NCI-H2107 (cell line): ENCODE measurements around the gene TJP2.
"Not testable (repeated sequence)": the region's sequence is repeated elsewhere in the genome, so short reads cannot be mapped to it uniquely, and the experiment has no call there.

Source experiments
- DNase-seq: peaks from one replicate; lab custom pipeline; 2025; lab: John Stamatoyannopoulos, UW

TJP2 gene

DNA sequence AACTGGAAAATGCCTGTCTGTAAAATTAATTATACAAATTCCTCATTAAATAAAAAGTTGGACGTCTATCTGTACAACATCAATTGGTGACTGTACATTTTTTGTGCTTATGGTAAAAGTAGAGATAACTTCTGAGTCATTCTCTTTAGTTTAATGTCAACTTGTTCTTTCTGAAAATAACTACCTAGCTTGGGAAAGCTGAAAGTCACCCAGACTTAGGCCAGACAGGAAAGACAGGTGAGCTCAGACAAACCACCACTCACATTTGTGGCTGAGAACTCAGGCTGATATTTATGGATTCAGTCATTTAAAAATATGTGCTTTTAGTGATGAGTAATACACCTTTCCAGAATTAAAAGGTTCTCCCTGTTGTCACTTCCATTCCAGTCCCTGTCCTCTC, 119.1 kb downstream of the TJP2 start:
- DNase-seq: no peak

DNA sequence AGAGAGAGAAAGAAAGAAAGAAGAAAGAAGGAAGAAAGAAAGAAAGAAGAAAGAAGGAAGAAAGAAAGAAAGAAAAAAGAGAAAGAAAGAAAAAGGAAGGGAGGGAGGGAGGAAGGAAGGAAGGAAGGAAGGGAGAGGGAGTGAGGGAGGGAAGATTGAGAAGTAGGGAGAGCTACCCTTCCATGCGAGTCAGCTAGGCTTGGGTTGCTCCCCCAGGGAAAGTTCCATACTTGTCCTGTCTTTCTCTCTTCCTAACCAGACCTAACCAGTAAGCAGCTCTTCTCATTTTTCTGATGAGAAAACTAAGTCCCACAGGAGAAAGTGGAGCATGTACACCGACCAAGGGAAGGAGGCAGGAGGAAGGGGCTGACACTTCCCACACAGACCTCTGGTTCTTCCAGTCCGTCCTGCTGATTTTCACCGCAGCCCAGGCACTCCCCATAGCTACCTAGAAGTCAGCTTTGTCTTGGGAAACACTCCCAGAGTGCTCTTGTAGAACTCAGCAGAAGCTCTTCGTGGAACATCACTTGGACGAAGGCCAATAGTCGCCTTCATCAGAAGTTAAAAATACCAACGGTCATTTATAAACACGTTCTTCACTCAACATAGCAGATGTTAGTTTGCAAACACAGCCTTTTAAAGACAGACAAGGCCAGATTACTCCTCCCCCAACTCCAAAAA, 121.9 kb downstream of the TJP2 start:
- DNase-seq: no peak

DNA sequence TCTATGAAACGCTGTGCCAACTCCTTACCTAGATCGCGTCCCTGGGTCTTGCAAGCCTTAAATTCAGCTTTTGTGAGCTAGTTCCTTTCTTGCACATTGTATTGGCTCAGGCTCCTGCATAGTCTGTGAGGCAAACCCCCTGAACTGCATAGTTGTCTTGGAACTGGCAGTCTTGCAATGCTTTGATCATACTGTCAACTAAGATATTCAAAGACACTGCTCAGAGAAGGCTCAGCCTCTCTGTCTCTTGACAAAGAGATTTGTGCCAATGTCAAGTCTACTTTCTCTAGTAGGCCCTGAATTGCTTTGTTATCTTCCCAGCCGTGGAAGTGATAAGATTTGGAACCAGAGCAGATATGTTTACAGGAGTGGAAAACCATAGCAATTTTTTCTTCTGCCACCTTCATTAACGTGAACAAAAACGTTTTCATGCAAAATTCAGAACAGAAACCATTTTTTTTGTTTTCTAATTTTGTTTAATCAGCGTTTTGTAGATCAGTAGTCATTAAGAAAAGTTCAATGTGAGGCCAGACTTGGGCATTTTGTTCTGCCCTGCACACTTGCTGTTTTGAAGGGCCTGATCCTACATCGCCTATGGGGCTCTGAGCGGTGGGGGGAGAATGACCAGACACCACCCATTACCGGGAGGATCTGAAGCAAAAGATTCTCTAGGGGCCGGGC, 123.4 kb downstream of the TJP2 start:
- no peak for DNase-seq

DNA sequence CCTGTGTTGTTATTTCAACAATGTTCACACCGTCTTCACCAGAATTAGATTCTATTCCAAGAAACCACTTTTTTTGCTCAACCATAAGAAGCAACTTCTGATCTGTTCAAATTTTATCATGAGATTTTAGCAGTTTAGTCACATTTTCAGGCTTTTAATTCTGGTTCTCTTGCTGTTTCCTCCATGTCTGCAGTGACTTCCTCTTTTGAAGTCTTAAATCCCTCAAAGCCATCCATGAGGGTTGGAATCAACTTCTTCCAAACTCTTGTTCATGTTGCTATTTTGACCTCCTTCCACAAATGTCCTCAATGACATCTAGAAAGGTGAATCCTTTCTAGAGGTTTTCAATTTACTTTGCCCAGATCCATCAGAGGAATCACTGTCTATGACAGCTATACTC, 125.2 kb downstream of the TJP2 start:
- no peak for DNase-seq

DNA sequence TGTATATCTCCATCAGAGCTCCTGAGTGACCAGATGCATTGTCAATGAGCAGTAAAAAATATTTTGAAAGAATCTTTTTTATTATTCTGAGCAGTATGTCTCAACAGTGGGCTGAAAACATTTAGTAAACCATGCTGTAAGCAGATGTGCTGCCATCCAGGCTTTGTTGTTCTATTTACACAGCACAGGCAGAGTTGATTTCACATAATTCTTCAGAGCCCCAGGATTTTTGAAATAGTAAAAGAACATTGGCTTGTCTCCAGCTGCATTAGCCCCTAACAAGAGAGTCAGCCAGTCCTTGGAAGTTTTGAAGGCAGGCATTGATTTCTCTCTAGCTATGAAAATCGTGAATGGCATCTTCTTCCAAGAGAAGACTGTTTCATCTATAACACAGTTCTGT, 125.7 kb downstream of the TJP2 start:
- no peak for DNase-seq

DNA sequence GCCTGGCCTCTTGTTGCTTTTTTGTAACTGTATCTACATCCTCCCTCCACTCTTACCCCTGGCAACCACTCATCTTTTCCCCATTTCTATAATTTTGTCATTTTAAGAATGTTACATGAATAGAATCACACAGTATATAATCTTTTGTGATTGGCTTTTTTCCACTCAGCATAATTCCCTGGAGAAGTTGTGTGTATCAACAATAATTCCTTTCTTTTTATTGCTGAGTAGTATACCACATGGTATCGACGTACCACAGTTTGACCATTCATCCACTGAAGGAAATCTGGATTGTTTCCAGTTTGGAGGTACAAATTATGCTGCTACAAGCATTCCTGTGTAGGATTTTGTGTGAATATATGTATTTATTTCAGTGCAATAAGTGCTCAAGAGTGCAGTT, 129.3 kb downstream of the TJP2 start:
- DNase-seq: no peak

DNA sequence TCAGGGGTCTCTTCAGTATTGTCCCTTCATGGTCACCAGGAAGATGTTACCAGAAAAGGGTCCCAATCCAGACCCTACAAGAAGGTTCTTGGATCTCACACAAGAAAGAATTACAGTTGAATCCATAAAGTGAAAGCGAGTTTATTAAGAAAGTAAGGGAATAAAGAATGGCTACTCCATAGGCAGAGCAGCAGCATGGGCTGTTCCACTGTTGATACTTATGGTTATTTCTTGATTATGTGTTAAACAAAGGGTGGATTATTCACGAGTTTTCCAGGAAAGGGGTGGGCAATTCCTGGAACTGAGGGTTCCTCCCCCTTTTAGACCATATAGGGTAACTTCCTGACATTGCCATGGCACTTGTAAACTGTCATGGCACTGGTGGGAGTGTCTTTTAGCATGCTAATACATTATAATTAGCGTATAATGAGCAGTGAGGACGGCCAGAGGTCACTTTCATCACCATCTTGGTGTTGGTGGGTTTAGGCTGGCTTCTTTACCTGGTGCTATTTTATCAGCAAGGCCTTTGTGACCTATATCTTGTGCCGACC, 132.9 kb downstream of the TJP2 start:
- not testable (repeated sequence) for DNase-seq

DNA sequence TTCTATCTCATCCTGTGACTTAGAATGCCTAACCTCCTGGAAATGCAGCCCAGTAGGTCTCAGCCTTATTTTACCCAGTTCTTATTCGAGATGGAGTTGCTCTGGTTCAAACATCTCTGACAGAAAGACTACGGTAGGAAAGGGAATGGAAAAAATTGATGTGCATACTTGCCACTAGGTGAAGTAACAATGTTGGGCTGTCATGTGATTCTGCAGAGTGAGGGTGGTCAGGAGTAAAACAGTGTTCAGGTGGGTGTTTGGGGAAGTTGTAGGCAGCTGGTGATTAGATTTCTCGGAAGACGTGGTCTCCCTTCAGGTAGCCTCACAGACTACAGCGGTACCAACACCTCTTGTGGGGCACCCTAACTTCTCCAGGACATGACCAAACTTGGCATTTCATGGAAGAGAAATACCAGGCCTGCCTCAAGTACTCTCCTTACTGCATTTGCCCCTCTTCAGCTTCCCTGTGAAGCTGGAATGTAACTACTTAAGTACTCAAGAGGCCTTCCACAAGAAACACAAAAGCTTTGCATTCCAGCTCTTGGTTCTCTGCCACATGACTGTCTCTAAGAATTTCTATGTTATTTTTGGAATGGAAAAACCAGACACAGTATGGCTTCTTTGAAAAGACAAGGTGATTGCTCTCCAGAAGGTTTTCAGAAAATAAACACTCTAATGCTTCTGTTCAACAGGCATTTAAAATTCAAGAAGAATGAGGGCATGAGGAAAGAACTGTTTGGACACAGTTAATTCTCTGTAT, 133.5 kb downstream of the TJP2 start:
- DNase-seq: no peak

DNA sequence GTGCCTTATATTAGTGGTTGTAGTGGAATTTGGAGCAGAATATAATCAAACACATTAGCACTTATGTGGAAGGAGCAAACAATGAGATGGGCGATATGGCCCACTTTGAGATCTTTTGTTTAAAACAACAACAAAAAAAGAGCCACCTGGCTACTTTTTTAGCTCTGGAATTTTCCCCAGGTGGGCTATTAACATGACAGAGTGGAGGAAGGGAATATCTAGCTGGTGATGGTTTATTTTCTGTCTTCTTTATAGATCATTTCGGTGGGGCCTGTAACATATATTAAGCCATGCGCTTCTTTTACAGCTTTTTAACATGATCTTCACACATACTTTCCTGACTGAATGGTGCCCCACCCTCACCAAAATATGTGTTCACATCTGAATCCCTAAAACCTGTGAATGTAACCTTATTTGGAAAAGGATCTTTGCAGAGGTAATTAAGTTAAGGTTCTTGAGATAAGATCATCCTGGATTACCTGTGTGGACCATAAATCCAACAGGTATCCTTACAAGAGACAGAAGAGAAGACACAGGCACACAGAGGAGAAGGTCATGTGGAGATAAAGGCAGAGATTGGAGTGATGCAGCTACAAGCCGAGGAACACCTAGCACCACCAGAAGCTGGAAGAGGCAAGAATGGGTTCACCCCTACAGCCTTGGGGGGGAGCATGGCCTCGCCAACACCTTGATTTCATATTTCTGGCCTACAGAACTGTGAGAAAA, 134.3 kb downstream of the TJP2 start:
- DNase-seq: no peak

DNA sequence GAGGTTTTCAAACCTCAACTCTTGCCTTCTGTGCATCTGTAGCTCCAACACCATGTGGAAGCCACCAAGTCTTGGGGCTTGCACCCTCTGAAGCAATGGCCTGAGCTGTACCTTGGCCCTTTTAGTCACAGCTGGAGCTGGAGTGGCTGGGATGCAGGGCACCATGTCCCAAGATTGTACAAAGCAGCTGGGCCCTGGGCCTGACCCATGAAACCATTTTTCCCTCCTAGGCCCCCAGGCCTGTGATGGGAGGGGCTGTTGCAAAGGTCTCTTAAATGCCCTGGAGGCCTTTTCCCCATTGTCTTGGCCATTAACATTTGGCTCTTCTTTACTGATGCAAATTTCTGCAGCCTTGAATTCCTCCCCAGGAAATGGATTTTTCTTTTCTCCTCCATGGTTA, 139.1 kb downstream of the TJP2 start:
- DNase-seq: no peak

DNA sequence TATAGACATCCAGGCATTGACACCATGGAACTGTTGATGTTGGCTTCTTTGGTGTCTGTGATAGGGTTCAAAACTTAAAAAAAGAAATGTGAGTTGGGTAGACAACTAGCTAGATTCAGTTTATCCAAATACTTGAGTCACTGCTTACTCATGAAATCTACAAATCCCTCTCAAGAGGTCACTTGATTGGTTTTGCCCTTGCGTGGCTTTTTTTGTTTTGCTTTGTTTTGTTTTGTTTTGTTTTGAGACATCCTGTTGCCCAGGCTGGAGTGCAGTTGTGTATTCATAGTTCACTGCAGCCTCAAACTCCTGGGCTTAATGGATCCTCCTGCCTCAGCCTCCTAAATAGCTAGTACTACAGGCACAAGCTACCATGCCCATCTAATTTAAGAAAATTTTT, 140.5 kb downstream of the TJP2 start:
- DNase-seq: no peak

DNA sequence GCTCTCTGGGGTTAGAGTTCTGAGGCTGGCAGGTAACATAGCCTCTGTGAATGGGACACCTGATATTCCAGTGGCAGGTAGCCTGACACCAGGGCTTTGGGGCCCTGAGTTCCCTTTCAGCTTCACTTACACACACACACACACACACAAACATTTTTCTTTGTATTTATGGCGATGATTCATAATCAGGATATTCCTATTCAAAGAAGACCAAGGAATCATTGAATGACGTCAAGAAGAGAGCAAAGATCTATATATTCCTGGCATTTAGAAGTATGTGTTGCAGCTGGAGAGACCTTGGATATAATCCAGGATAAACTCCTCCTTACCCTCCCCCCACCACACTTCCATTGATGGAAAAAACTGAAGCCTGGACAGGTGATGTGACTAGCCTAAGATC, 143.0 kb downstream of the TJP2 start:
- no peak for DNase-seq

DNA sequence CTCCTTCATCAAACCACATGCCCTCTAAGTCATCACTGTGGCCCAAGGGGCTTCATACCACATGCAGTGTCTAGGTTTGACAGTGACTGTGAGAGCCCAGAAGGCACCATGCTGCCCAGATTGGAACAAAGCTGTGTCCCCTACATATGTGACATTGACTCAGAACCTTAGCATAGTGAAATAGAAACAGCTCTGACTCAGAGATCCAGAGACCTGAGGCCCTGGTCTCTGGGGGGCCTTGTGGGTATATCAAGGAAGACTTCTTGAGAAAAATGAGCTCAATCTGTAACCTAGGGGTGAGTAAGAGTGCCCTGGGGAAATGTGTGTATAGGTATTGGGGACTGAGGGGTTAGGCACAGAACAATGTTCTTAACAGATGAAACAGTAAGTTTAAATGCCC, 143.8 kb downstream of the TJP2 start:
- DNase-seq: no peak

DNA sequence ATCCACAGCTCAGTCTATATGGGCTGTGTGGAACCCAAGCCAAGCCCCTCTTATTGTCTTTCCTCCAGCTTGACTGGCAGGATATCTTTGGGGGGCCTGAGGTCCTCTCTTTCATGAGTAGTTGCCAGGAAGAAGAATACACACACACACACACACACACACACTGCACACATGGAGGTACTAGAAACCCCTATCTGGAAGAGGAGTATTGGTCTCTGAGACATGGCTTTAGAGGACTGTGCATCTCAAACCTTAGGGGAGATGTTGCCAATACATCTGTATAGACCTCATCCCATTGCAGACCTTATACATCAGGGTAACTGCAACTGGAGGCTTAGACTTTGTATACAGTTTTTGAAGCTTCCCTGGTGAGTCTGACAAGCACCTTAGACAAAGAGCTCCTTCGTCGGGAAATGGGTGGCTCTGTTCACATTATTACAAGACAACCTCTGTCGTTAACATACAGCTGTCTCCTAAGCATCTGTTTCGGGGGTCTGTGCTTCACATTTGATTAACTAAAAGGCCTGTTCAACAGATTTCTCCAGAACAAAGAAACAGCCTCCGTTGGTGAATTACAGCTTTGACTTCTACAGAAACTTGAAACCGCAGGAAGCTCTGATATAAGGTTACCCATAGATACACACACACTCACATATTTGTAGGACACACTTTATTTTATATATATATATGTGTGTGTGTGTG, 145.4 kb downstream of the TJP2 start:
- DNase-seq: no peak

DNA sequence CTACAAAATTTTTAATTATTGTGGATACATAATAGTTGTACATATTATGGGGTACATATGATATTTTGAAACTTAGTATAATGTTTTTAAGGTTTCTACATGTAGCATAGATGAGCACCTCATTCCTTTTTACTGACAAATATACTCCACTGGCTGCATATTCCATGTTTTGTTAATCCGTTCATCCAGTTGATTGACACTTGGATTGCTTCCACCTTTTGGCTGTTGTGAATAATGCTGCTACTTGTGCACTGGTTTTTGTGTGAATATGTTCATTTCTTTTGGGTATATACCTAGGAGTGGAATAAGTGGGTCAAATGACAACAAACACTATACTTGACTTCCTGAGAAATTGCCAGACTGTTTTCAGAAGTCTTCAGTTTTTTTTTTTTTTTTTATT, 148.2 kb downstream of the TJP2 start:
- no peak for DNase-seq

DNA sequence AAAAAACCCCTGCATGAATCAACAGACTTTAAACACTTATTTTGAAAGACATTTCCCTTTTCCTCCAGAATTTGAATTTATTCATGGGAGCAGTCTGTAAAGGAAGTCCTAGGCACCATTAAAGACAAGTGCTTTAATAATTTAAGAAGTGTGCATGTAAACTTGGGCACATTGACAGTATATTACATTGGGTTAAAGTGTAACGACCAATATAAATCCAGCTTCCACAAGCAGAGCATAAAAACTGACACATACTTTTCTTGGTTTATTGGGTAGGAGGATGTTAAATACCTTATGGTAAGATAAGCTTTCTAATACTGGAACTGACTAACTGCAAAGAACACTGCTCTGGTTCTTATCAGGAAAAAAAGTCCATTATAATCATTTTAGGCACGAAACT, 149.8 kb downstream of the TJP2 start:
- no peak for DNase-seq
